Prostate gland (tissue), 2 donors: ENCODE measurements around the gene SMPD3. TPM values are rescaled to one million over a fixed set of nuclear protein-coding genes. Genes with fewer than 3 reads are reported as not detected.

Source experiments
- DNase-seq: peaks from one replicate; pipeline ENCODE4 v3.0.0-alpha.2; 2019; ENCODE audit warnings: low spot score
- H3K27ac ChIP-seq, 2 donors: fragments of 200-600 bp; sonication (generic); 2 replicates each; pipeline ENCODE4 v1.5.1; 2017 to 2019
- H3K27me3 ChIP-seq: fragments of 200-600 bp; sonication (generic); replicated peaks from 2 replicates; pipeline ENCODE4 v1.5.1; 2019; ENCODE audit not compliant: insufficient read depth
- H3K36me3 ChIP-seq, 2 donors: fragments of 200-600 bp; sonication (generic); 1 replicate in 1 of 2; 2 replicates in 1 of 2; pipeline versions ENCODE4 v1.5.1 to v1.8.1; 2017 to 2019
- H3K4me1 ChIP-seq: fragments of 200-600 bp; sonication (generic); replicated peaks from 2 replicates; pipeline ENCODE4 v1.5.1; 2019
- H3K4me3 ChIP-seq, 2 donors: fragments of 200-600 bp; sonication (generic); 2 replicates each; pipeline ENCODE4 v1.5.1; 2017 to 2019
- H3K9me3 ChIP-seq: fragments of 200-600 bp; sonication (generic); 2 replicates; pipeline ENCODE4 v1.5.1; 2017
- POLR2A ChIP-seq: fragments of 450-650 bp; IDR thresholded peaks from one replicate; pipeline ENCODE4 v1.6.1; 2016; ENCODE audit warnings: antibody characterized with exemption, mild to moderate bottlenecking
- POLR2AphosphoS5 ChIP-seq: sonication (generic); formaldehyde crosslinking; IDR thresholded peaks from one replicate; pipeline ENCODE4 v1.6.1; 2017; ENCODE audit warnings: antibody characterized with exemption
- WGBS: methylation state at CpG from one replicate; pipeline ENCODE4 v1.1.5; 2018; 5-methylcytosine and 5-hydroxymethylcytosine counted together
- intact Hi-C: fragments of 100-400 bp; cut with DNase I; formaldehyde crosslinking; loops from one replicate; pipeline ENCODE4 v1.14.2; 2022
- total RNA-seq, 2 donors: library from RNA; depleted of rRNA; stranded (reverse); fragments of >200 nt; gene quantifications; one replicate each; pipeline ENCODE4 v1.1.0, GENCODE V29; 2016
- TF ChIP-seq, protein P1 (sequence below), 4 experiments: fragments of 200-600 bp in 2 of 4; fragments of 450-650 bp in 2 of 4; sonication (generic) in 2 of 4; IDR thresholded peaks; 1 replicate in 3 of 4; 2 replicates in 1 of 4; pipeline ENCODE4 v1.5.1; 2016 to 2019; ENCODE audit warnings: antibody characterized with exemption in 4 of 4, mild to moderate bottlenecking in 2 of 4, moderate library complexity in 2 of 4

The SMPD3 gene
- total RNA-seq, 2 donors from 2014 or later = 4.7 to 27.8 TPM

DNA sequence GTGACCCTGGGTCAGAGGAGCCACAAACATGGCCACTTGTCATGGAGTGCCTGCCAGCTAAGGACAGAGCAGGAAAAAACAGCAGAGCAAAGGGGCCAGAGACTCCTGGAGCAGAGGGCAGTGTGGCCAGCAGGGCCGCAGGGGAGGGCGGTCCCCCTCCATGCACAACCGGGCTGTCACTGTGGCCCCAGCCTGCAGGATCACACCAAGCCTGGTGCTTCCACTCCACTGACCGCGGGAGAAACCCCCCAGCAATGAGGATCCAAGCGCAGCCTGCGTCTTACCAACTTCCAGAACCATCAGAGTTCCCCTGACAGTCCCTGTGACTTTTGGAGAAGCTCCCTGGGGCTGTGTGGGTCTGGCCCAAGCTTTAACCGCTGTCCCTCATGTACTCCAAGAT lies 75.5 kb downstream of the SMPD3 start:
- H3K4me3 ChIP-seq = no peak overlapping the region
- WGBS = 88% methylated on average over 8 of the region's 8 CpGs

DNA sequence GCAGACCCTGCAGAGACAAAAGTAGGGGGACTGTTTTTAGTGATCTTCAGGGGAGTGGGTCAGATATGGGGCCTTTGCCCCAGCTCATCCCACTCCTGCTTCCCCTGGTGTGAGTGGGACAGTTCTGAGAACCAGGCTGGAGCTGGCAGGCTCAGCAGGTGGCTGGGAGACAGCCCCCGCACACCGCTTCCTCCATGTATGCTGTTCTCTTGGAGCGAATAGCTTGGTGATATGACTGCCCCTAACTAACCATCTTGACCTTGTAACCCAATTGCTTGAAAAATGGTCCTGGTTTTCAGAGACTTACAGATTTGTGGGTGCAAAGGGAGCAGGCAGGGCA lies 76.0 kb downstream of the SMPD3 start:
- no peak for TF ChIP-seq POLR2AphosphoS5
- TF ChIP-seq, protein P1, sequence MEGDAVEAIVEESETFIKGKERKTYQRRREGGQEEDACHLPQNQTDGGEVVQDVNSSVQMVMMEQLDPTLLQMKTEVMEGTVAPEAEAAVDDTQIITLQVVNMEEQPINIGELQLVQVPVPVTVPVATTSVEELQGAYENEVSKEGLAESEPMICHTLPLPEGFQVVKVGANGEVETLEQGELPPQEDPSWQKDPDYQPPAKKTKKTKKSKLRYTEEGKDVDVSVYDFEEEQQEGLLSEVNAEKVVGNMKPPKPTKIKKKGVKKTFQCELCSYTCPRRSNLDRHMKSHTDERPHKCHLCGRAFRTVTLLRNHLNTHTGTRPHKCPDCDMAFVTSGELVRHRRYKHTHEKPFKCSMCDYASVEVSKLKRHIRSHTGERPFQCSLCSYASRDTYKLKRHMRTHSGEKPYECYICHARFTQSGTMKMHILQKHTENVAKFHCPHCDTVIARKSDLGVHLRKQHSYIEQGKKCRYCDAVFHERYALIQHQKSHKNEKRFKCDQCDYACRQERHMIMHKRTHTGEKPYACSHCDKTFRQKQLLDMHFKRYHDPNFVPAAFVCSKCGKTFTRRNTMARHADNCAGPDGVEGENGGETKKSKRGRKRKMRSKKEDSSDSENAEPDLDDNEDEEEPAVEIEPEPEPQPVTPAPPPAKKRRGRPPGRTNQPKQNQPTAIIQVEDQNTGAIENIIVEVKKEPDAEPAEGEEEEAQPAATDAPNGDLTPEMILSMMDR (IDR thresholded peaks at IDR 0.05) = no peak
- TF ChIP-seq POLR2A = no peak
- intact Hi-C loops = no loop called here
- no peaks in the 10 kb centered on the region for H3K9me3 ChIP-seq
- DNase-seq = no peak
- no peak overlapping the region for H3K4me3 ChIP-seq
- H3K27me3 ChIP-seq = no peaks in the 10 kb centered on the region
- H3K27ac ChIP-seq = no peak overlapping the region
- H3K4me1 ChIP-seq = no peaks in the 10 kb centered on the region
- 100% methylated on average over 3 of the region's 3 CpGs for WGBS
- no peaks in the 10 kb centered on the region for H3K36me3 ChIP-seq

More for the DNA sequence above, 75.5 kb downstream of the SMPD3 start:
- H3K27me3 ChIP-seq = no peaks in the 10 kb centered on the region
- TF ChIP-seq POLR2AphosphoS5 (no peak), POLR2A (no peak)
- TF ChIP-seq, protein P1 (IDR thresholded peaks at IDR 0.05) = no peak
- no peaks in the 10 kb centered on the region for H3K36me3 ChIP-seq
- no peak overlapping the region for H3K27ac ChIP-seq
- intact Hi-C loops = no loop called here
- H3K4me1 ChIP-seq = no peaks in the 10 kb centered on the region
- no peaks in the 10 kb centered on the region for H3K9me3 ChIP-seq
- DNase-seq = no peak

DNA sequence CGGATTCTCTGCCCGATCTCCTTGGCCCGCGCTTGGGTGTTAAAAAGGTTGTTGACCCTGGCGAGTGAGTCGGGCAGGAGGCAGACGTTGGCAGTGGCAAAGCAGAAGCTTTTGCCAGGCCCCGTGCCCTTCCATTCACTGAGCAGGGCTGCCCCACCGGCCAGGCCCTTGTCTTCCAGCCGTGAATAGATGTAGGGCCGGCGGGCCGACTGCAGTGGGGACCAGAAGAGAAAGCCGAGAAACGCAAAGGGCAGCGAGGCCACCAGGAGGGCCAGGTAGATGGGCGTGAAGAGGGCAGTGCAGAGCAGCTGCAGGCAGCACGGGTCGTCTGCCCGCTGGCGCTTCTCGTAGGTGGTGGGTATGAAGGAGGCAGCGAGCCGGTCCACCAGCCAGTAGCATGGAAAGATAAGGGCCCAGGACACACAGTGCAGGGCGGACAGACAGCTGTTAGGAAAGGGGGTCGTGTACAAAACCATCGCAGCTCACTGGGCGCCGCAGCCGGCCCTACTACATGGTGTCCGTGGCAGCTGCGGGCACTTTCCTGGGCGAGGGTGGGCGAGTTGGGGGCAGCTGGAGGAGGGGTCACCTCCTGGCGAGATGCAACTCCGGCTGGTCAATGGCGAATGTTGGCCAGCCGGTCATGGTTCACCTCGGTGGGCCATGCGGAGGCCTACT lies 76.5 kb downstream of the SMPD3 start:
- Histone ChIP-seq H3K36me3 (no peaks in the 10 kb centered on the region), H3K4me3 (no peak overlapping the region), H3K4me1 (no peaks in the 10 kb centered on the region), H3K27ac (no peak overlapping the region), H3K9me3 (no peaks in the 10 kb centered on the region), H3K27me3 (no peaks in the 10 kb centered on the region)
- TF ChIP-seq, protein P1 (IDR thresholded peaks at IDR 0.05) = no peak
- no peak for TF ChIP-seq POLR2AphosphoS5
- no peak for TF ChIP-seq POLR2A
- DNase-seq = no peak
- intact Hi-C loops = no loop called here
- 94% methylated on average over 40 of the region's 40 CpGs for WGBS

DNA sequence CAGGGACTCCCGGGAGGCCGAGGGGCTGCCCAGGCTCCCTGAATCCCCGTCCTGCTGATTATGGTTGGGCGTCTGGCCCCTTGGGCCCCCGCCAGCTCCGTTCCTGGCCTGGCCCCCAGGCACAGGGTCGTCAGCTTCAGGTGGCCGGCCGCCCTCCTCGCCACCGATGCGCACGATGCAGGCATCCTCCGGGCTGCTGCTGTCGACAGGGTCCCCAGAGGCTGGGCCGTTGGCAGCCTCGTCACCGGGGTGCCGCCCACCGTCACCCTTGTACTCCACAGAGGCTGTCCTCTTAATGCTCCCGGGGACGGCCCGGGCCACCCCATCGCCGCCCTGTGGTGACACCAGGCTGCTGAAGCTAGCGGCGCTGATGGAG lies 77.0 kb downstream of the SMPD3 start:
- Histone ChIP-seq H3K4me3 (no peak overlapping the region), H3K9me3 (no peaks in the 10 kb centered on the region), H3K36me3 (no peaks in the 10 kb centered on the region), H3K4me1 (no peaks in the 10 kb centered on the region), H3K27me3 (no peaks in the 10 kb centered on the region), H3K27ac (no peak overlapping the region)
- no peak for DNase-seq
- 91% methylated on average over 23 of the region's 27 CpGs for WGBS
- intact Hi-C loops = no loop called here
- no peak for TF ChIP-seq POLR2A
- TF ChIP-seq POLR2AphosphoS5 = no peak
- TF ChIP-seq, protein P1 (IDR thresholded peaks at IDR 0.05) = no peak

DNA sequence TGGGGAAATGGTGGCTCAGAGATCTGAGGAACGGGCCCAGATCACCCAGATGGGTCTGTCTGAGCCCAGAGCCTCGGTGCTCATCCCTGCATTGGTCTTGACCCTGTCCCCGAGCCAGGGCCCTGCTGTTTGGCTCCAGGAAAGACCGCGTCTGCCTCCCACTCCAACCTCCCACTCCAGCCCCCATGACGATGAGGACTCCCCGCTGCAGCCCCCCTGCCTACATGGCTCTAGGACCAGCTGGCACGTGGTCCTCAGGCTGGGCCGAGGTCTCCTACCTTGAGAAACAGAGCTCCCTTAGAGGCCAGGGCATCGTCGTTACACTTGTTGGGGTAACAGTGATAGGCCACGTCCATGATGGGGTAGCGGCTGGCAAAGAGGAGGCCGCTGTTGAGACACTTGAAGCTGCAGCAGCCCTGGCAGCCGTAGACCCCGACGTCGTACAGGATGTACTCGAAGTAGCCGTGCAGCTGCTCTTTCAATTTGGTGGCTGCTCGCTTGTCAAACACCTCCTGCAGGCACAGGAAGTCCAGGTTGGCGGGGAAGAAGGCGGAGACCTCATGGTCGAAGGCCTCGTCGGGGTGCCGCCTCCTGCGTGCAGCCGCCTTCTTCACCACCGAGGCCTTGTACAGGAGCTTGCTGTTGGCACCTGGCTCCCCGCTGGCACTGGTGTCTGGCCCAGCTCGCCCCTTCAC lies 77.6 kb downstream of the SMPD3 start:
- TF ChIP-seq POLR2A (no peak), POLR2AphosphoS5 (no peak)
- TF ChIP-seq, protein P1 (IDR thresholded peaks at IDR 0.05) = no peak
- Histone ChIP-seq H3K4me1 (no peaks in the 10 kb centered on the region), H3K9me3 (no peaks in the 10 kb centered on the region), H3K4me3 (no peak overlapping the region), H3K27me3 (no peaks in the 10 kb centered on the region), H3K36me3 (no peaks in the 10 kb centered on the region), H3K27ac (no peak overlapping the region)
- WGBS = 90% methylated on average over 31 of the region's 32 CpGs
- DNase-seq = no peak
- intact Hi-C loops = no loop called here
